CD4-positive, alpha-beta T cell treated with Interleukin-10 for 1 hour (primary cell): ENCODE results near the gene RABEPK.
"Not testable (repeated sequence)": the region's sequence is repeated elsewhere in the genome, so short reads cannot be mapped to it uniquely, and the experiment has no call there.

Source experiments
- DNase-seq: peaks from one replicate; pipeline ENCODE4 v3.0.0-alpha.2; 2020

The RABEPK gene

GRCh38 chr9:125202846-125203618 lies 2.7 kb downstream of the RABEPK start:
- no peak for DNase-seq

DNA sequence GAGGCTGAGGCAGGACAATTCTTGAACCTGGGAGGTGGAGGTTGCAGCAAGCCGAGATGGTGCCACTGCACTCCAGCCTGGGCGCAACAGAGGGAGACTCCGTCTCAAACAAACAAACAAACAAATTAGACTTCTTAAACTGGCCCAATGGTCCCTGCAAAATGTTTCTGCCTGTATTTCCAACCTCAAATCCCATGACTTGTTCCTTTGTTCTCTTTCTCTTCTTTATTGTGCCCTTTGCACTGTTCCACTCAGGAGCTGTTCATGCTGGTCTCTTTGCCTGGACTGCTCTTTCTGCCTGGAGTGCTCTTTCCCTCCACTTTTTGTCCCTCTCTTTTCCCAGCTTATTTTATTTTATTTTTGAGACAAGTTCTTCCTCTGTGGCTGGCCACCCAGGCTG lies 4.1 kb downstream of the RABEPK start:
- no peak for DNase-seq

DNA sequence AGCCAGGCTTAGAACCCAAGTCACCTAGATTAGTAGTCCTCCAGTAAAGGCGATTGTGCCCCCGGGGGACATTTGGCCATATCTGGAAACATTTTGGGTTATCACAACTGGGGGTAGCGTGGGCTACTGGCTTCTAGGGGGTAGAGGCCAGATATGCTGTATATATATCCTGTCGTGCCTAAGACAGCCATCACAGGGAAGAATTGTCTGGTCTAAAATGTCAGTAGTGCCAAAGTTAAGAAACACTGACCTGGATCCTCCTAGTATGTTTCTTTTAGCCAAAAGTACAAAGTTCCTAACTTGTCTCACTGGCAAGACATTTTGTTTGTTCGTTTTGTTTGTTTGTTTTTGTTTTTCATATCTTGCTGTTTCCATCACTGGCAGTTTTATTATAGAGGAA lies 13.8 kb downstream of the RABEPK start:
- DNase-seq = no peak

- no peak for DNase-seq
These were observed 18.3 kb downstream of the RABEPK start for GRCh38 chr9:125218621-125219020.

DNA sequence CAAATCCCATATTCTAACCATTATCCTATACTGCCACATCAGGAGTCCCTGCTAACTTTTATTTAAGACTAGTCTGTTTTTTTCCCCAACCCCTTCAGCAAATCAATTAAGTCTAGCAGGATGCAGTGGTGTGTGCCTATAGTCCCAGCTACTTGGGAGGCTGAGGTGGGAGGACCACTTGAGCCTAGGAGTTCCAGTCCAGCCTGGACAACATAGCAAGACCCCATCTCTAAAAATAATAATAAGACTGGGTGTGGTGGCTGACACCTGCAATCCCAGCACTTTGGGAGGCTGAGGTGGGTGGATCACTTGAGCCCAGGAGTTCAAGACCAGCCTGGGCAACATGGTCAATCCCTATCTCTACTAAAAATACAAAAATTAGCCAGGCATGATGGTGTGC lies 24.5 kb downstream of the RABEPK start:
- DNase-seq = not testable (repeated sequence)

- no peak for DNase-seq
These were observed 27.4 kb downstream of the RABEPK start for GRCh38 chr9:125227761-125228160.

GRCh38 chr9:125233678-125234077 lies 33.3 kb downstream of the RABEPK start:
- DNase-seq = no peak

DNA sequence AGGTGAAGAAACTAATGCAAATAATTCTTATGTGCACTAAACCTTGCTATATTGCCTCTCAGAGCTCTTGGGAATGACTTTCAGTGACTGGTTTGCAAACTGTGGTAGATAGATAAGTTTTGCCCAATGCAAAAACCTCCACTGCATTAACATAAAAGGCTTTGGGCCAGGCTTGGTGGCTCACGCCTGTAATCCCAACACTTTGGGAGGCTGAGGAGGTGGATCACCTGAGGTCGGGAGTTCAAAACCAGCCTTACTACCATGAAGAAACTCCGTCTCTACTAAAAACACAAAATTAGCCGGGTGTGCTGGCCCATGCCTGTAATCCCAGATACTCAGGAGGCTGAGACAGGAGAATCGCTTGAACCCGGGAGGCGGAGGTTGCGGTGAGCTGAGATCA lies 33.8 kb downstream of the RABEPK start:
- DNase-seq = not testable (repeated sequence)

DNA sequence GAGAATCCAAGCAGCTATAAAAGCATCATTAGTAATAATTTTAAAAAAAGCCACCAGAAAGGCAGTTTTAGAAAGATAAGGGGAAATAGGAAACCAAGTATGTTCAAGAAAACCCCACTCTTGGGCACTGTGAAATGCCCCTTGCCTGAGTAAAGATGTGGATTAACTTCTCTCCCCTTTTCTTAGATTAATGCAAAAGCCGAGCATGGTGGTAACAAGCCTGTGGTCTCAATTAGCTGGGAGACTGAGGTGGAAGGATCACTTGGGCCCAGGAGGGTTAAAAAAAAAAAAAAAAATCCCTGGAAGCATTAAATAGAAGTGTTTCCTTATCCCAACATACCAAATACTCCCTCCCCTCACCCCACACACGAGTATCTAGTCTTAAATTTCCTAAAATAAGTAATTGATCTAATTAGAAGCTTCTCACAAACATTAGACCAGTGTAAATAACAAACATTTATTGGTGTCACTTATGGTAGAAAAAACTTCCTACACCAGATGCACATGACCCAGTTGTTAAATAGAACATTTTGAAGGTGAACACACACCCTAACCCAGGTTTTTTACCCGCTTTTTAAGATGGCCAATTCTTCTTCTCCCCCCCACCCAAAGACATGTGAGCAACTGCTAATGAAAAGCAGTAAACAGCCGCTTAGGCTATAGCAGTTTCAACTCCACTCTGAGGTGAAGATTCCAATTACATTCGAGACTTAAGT lies 35.6 kb downstream of the RABEPK start:
- no peak for DNase-seq

DNA sequence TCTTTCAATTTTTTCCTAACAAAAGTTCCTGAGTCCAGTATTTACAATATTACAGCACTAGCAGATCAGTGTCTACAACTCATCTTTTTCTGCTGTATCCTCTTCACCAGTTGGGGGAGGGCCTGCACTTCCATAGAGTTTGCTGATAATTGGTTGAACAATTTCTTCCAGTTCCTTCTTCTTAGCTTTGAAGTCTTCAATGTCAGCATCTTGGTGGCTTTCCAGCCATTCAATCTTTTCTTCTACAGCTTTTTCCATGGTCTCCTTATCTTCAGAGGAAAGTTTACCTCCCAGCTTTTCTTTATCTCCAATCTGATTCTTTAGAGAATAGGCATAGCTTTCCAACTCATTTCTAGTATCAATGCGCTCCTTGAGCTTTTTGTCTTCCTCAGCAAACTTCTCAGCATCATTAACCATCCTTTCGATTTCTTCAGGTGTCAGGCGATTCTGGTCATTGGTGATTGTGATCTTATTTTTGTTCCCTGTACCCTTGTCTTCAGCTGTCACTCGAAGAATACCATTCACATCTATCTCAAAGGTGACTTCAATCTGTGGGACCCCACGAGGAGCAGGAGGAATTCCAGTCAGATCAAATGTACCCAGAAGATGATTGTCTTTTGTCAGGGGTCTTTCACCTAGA lies 36.3 kb downstream of the RABEPK start:
- DNase-seq = not testable (repeated sequence)

DNA sequence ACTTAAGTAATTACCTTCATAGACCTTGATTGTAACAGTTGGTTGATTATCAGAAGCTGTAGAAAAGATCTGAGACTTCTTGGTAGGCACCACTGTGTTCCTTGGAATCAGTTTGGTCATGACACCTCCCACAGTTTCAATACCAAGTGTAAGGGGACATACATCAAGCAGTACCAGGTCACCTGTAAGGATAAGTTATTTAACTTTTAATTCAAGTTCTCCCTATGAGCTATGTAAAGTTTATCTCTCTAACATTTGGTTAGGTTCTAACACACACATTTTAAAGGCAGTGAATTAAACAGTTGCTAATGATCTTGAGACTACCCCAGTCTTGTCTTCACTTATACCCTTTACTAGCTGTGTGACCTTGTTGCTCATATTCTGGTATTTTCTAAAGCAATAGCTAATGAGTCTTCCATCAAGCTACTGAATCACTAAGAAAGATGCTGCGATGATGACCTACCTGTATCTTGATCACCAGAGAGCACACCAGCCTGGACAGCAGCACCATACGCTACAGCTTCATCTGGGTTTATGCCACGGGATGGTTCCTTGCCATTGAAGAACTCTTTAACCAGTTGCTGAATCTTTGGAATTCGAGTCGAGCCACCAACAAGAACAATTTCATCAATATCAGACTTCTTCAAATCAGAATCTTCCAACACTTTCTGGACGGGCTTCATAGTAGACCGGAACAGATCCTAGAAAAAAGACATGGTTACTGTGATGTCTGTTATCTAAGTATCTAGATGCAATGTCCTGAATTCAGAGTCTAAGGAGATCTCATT lies 38.0 kb downstream of the RABEPK start:
- no peak for DNase-seq

- DNase-seq = no peak
These were observed 38.6 kb downstream of the RABEPK start for GRCh38 chr9:125238915-125239446.

DNA sequence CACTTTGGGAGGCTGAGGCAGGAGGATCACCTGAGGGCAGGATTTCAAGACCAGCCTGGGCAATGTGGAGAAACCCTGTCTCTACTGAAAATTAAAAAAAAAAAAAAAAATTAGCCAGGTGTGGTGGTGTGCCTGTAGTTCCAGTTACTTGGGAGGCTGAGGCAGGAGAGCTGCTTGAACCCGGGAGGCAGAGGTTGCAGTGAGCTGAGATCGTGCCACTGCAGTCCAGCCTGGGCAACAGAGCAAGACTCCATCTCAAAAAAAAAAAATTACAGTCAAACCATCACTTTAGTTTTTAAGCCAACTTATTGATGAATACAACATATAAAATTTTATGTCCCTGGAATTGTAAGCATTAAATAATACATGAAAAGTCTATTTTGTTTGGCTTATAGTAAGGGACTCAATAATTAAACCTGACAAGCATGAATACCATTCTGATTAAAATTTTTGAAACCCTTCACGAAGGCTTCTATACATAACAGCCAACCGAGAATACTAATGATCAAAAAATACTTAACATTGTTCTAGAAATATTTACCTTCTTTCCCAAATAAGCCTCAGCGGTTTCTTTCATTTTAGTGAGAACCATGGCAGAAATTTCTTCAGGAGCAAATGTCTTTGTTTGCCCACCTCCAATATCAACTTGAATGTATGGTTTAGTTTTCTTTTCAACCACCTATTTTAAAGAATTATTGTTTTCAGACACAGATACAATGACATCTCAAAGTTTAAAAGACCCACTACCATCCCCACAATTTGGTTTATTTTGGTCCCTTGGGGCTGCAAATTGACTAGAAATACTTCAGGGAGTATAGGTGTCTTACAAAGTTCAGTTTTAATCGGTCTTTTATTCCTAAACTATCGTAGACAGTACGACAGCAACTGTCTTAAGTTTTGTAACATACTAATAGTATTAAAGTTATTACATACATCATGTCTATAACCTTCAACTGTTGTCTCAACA lies 39.6 kb downstream of the RABEPK start:
- DNase-seq = no peak

GRCh38 chr9:125240649-125240999 lies 40.3 kb downstream of the RABEPK start:
- no peak for DNase-seq

DNA sequence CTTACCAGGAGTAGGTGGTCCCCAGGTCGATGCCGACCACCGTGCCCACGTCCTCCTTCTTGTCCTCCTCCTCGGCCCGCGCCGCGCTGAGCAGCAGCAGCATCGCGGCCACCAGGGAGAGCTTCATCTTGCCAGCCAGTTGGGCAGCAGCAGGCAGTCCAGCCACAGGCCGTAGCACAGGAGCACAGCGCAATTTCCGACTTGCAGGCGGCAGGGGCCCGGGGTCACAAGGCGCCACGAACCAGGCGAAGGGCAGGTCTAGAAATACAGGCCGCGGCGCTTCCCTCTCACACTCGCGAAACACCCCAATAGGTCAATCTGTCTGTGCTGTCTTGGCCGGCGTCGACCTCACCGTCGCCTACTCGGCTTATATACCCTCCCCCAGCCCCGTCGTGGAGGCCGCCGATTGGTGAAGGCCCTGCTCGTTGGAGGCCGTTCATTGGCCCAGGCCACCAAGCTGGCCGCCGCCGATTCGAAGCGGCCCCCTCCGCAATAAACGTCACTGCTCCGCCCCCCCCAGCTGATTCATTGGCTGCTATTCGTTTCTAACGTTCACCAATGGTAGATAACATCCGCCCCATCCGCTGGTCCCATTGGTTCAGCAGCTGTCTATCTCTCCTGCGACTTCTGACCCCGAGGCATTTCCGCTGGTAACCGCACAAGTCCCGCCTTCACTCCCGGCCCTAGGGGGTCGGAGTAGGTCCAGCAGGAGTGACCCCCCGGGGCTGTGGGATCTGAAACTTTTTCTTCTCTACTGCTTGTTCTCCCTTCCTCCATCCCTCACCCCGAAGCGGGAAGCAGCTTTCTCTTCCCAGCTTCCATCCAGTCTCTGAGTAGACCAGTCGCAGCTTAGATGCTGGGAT lies 40.9 kb downstream of the RABEPK start, which contains the start of gene HSPA5:
TSS of gene HSPA5 (minus strand) at position 344 of the 863 bp plus-strand sequence. CDS start at position 127, 217 bp downstream.
- peak; percentile 100 for DNase-seq

GRCh38 chr9:125241863-125242739 lies 41.8 kb downstream of the RABEPK start:
- no peak for DNase-seq

DNA sequence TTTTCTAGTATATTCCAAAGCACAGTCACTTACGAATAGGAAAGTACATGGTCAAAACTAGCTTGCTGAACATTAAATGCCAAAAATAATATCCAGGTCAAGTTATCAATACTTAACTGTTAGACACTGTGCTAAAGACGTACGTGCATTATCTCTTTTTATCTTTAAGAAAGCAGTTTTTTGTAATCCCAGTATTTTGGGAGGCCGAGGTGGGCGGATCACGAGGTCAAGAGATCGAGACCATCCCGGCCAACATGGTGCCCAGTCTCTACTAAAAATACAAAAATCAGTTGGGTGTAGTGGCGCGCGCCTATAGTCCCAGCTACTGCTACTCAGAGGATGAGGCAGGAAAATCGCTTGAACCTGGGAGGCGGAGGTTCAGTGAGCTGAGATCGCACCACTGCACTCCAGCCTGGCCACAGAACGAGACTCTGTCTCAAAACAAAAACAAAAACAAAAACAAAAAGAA lies 43.5 kb downstream of the RABEPK start:
- DNase-seq = no peak

DNA sequence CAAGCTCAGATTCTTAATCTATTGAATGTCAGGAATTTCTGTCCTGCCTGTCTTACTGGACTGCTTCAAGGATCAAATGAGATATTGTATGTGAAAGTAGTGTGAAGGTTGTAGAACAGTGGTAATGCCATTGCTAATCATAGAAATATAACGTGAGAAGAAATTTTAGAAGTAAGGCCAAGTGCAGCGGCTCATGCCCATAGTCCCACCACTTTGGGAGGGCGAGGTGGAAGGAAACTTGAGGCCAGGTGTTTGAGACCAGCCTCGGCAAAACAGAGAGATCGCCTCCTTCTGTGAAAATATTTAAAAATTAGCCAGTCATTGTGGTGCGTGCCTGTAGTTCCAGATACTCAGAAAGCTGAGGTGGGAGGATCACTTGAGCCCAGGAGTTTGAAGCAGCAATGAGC lies 45.9 kb downstream of the RABEPK start:
- DNase-seq = no peak

DNA sequence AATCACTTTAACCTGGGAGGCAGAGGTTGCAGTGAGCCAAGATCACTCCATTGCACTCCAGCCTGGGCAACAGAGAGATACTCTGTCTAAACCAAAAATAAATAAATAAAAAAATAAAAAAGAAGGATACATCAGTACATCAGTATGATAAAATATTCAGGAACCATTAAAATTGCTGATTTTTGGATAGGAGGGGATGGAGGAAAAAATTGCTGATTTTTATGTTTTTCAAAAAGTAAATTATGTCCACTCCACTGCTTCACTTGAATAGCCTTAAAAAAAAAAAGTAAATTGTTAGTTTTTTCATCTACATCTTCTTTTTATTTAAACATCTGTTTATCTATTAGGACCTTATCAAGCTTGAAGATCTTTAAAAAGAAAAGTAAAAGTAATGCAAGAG lies 53.9 kb downstream of the RABEPK start:
- DNase-seq = no peak
